Measurements from ENCODE around the gene GAS2L1.

DNA sequence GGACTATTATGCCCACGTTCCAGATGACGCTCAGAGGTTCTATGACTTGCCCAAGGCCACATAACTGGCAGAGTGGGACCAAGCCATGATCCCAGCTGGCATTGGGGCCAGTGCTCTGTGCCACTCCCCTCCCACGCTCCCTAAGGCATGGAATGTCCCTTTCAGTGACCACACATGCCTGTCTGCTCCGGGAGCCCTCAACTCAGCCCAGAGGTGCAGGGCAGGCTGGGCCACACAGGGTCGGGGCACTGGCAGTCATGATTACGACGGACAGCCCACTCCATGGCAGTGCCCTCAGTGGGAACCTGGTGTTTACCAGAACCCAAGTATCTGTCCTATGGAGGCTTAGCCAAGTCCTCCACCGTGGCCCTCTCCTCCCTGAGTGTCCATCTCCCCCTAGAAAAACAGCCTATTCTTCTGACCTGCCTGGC lies 48.7 kb upstream of the GAS2L1 start:
- TF ChIP-seq POLR2AphosphoS5 (IDR thresholded peaks at IDR 0.05; ENCODE audit: low read depth, low read length) = no peak; the same call in 1 of the 2 replicates
- 0 out of 2 replicates have a peak, but pooled peaks have one; percentile 10 for TF ChIP-seq POLR2A (IDR thresholded peaks at IDR 0.05; ENCODE audit: low read depth, low read length)
- TF ChIP-seq POU2F2 (IDR thresholded peaks at IDR 0.05; ENCODE audit: low read depth, low read length) = no peak
- no peak for TF ChIP-seq TAF1 (IDR thresholded peaks at IDR 0.05; ENCODE audit: low read depth, low read length)

Data from GM12891 (cell line).